GM21825 (cell line): ENCODE measurements around the gene UBASH3B.

Experiments used
- ATAC-seq: cut with Tn5 transposase; IDR thresholded peaks from one replicate; pipeline ENCODE4 v1.9.1; 2021; ENCODE audit warnings: mild to moderate bottlenecking, moderate library complexity; ENCODE audit not compliant: unreplicated experiment

The UBASH3B gene

DNA sequence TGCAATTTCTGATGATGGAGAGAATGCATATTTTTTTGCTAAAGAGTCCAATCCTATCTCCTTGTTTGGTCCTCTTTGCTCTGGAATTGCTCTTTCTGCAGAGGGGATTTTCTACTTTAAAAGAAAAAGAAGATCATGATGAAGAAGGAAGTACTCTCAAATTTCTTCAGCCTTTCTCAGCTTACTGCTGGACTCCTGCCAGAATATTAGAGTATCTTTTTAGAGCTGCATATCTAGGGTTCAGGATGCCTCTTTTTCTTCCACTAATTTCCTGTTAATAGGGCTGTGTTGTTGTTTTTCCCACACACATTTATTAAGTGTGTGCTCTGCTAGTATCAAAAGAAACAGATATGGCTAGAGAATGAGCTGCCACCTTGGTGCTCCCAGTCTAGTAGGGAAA, 18.2 kb downstream of the UBASH3B start:
- ATAC-seq: no peak

- ATAC-seq: no peak
Measured at GRCh38 chr11:122676638-122677037, 21.1 kb downstream of the UBASH3B start.

DNA sequence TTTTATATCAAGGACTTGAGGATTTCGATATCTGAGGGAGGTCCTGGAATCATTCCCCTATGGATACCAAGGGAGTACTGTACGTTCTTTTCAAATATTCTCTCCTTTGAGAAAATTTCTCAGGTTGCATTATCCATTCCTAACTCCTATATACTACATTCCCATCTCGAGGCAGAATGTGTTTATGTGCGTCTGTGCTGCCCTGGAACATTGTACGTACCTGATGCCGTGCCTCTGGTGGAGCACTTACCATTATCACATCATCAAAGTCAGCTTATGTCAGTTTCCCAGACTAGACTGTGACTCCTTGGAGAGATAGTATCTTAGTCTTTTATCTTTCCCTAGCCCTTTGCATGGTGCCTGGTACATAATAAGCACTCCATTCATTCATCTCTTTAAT, 21.7 kb downstream of the UBASH3B start:
- ATAC-seq: no peak

- ATAC-seq: no peak
Measured at GRCh38 chr11:122678406-122678805, 22.9 kb downstream of the UBASH3B start.

GRCh38 chr11:122679466-122679865, 23.9 kb downstream of the UBASH3B start:
- no peak for ATAC-seq

GRCh38 chr11:122681070-122681469, 25.5 kb downstream of the UBASH3B start:
- no peak for ATAC-seq

DNA sequence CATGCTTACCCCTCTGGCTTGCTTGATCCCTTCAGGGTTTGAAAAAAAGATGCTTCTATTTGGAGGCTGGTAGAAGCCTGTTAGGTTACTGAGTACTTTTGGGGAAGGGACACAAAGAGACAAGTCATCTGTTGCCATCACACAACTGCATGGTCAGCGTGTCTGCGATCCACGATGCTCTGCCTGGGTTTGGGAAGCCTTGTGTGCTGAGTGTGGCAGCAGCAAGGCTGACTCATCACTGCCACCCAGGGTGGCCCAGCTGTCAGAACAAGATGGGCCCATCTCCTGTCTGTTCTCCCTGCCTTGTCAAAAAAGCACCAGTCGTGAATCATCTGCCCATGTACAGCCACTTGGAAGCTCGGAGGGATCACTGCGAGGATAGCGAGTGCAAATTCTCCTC, 26.2 kb downstream of the UBASH3B start:
- ATAC-seq: no peak

DNA sequence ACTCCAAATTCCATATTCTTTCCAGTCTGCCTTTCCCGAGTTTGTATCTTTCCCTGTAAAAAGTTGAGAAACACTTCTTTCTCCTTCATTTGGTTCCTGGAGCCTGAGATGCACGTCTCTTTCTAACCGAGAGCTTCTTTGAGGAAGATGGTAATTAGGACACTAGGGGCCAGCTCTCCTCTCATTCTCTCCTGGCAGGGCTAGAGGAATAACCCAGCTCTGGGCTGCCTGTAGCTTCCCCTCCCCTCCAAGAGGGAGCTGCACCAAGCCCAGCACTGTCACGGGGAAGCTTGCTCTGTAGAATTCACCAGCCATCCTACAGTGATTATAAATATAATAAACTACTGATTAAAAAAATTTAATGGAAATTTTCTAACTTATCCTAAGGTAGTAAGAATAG, 26.9 kb downstream of the UBASH3B start:
- no peak for ATAC-seq

- no peak for ATAC-seq
Measured at GRCh38 chr11:122685041-122685440, 29.5 kb downstream of the UBASH3B start.

DNA sequence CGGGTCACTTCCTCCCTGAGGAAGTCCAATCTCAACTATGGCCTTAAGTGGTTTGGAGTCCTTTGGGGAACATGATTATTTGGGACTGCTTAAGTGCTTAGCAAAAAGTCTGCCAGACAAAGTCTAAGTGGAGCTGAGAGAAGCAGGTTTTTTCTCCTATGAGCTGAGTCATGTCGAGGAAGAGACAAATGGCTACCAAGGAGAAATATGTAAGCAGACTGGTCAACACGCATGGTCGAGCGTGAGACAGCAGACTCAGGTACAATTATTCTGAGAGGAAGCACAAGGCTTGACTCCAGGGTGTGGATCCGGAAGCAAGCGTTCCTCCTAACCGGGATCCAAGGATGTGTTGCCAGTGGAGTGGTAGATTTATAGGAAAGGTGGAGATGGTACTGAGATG, 30.6 kb downstream of the UBASH3B start:
- ATAC-seq: no peak

DNA sequence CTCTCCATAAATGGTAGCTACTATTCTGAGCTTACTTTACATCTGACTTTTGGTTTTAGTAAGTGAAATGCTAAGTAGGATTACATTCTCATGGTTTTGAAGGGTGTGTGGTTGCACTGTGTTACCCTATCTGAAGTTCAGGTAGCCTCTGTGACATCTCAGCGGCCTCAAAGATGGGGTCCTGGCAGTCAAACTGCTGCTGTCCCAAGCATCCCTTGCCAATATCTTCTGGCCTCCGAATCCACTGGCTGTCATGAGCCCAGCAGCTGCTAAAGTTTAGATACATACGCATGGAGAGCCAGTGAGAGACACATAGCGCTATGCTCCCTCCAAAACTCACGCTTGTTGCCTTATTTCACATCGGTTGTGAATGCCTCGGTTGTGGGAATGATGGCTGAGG, 34.9 kb downstream of the UBASH3B start:
- ATAC-seq: no peak

DNA sequence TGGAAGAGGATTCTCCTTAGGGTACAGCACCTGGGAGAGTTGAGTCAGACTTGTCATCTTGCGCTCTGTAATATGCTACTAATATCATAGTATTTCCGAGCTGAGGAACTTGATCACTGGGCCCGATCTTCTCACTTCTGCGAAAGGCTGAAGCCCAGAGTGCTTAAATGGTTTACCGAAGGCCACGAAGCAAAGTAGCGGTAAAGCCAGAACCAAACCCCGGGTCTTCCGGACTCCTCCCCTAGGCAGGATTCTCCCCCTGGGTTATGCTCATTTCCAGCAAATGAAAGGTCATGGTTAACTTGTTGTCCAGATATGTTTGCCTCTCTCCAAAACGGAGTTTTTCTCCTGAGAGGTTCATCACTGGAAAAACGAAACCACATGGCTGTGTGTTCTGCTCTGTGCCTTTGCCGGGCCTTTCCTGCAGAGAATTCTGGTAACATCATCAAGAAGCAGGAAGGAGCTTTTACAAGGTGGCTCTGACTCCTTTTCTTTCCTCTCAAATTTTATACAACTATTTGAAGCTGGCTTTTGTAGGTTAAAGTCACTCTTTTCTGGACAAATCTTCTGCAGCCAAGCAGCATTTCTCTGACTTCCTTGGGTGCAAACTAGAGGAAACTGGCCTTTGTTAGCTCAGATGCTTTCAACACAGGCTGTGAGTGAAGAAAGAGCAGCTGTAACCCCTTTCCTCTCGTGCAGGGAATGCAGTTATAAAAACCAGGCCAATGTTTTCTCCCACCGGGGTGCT, 35.5 kb downstream of the UBASH3B start:
- no peak for ATAC-seq

GRCh38 chr11:122691549-122692150, 36.1 kb downstream of the UBASH3B start:
- ATAC-seq: no peak

DNA sequence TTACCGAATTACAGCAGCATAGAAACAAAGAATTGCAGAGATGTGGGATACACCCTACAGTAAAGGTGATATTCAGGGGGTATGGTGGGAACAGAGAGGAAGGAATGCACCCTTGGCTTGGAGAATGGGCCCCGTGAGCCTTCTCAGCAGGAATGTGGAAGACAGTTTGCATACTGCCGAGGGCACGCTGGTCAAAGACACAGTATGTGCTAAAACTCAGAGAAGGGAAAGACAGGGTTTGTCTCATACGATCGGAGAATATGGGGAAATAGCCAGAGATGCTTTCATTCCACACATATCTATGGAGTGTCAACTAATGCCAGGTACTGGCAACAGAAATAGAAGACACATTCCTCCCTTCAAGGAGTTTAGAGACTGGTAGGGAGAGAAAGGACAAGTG, 36.9 kb downstream of the UBASH3B start:
- no peak for ATAC-seq

DNA sequence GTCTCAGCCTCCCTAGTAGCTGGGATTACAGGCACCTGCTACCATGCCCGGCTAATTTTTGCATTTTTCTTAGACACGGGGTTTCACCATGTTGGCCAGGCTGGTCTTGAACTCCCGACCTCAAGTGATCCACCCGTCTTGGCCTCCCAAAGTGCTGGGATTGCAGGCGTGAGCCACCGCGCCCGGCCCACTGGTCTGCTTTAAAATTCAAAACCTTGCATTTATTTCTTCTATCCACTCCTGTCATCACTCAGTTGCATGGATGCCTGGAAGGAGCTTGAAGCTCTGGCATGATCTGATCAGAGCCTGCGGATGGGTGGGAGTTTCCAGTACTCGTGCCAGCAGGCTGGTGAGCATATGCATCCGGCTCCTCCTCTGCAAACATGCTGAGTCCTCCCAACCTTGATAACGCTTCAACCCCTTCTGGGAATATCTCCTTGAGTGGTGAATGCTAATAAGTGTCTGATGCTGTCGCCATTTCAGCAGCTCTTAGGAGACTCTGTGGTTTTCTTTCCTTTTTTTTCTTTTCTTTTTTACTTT, 39.6 kb downstream of the UBASH3B start:
- ATAC-seq: no peak

GRCh38 chr11:122696662-122697061, 41.1 kb downstream of the UBASH3B start:
- ATAC-seq: no peak

DNA sequence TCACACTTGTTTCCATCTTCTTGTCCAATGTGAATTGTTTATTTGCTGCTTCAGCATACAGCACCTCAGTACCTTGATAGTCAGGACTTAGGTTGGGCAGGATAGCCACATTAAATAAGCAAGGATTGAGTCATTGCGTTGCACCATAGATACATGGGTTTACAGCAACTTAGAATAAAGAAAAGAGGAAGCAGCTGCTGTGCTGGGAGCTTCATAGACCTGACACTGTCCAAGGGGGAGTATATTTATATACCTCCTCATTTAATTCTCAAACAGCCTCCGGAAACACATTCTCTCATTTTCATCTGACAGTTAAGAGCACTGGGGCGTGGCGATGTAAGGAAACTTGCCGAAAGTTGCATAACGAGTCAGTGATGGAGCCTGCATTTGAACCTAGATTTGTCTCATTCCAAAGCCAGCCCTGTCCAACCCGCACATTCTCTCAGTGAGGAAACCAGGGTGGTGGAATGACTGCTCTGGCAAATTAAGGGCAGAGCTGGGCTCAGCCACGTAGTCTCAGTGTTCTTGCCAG, 42.2 kb downstream of the UBASH3B start:
- ATAC-seq: peak; percentile 95

- no peak for ATAC-seq
Measured at GRCh38 chr11:122698392-122698791, 42.9 kb downstream of the UBASH3B start.

GRCh38 chr11:122700666-122701065, 45.1 kb downstream of the UBASH3B start:
- no peak for ATAC-seq

- no peak for ATAC-seq
Measured at GRCh38 chr11:122701143-122701542, 45.6 kb downstream of the UBASH3B start.

- no peak for ATAC-seq
Measured at GRCh38 chr11:122703541-122704272, 48.2 kb downstream of the UBASH3B start.

DNA sequence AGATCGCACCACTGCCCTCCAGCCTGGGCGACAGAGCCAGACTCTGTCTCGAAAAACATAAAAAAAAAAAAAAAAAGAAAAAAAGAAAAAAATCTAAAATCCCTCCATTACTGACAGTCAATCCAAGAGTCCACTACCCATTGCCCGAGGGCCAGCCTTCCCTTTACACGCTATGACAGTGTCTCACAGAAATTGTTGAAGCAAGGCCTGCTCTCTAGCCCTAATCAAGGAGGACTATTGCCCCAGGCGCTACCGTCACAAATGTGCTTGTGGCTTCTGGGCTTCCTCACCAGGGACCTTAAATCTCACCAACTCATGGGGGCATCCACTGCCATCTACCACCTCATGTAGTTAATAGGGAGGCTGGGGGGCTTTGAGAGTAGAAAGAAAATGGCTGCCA, 49.9 kb downstream of the UBASH3B start:
- ATAC-seq: no peak
